Keratinocyte (primary cell): ENCODE data around the gene S1PR3. TPM values are rescaled to one million over a fixed set of nuclear protein-coding genes. Genes with fewer than 3 reads are reported as not detected.

Source experiments
- DNase-seq: peaks from one replicate; pipeline ENCODE4 v3.0.0-alpha.2; 2011; ENCODE audit warnings: low read depth, missing footprints, low spot score
- FAIRE-seq: peaks from 2 replicates; lab custom pipeline; 2011; peaks lifted over from hg19 to GRCh38; lab: Jason Lieb, UNC
- H2AFZ ChIP-seq: 2 replicates; pipeline ENCODE4 v1.6.0; 2012; ENCODE audit warnings: low read length, control low read depth, inconsistent platforms; ENCODE audit not compliant: control insufficient read depth
- H3K27ac ChIP-seq: 2 replicates; pipeline ENCODE4 v1.5.1; 2011; ENCODE audit warnings: low read length; ENCODE audit not compliant: control insufficient read depth, insufficient read depth
- H3K27me3 ChIP-seq: 3 replicates; pipeline ENCODE4 v1.6.0; 2011; ENCODE audit warnings: low read length; ENCODE audit not compliant: control insufficient read depth, insufficient read depth; ENCODE audit errors: extremely low read depth
- H3K36me3 ChIP-seq, 2 experiments: 2 replicates in 1 of 2; 3 replicates in 1 of 2; pipeline ENCODE4 v1.5.1; 2011; ENCODE audit warnings: low read length in 2 of 2, mild to moderate bottlenecking in 1 of 2; ENCODE audit not compliant: control insufficient read depth in 2 of 2, insufficient read depth in 2 of 2; ENCODE audit errors: extremely low read depth in 1 of 2
- H3K4me1 ChIP-seq: 3 replicates; pipeline ENCODE4 v1.5.1; 2011; ENCODE audit warnings: low read length; ENCODE audit not compliant: control insufficient read depth, insufficient read depth; ENCODE audit errors: extremely low read depth
- H3K4me2 ChIP-seq: 3 replicates; pipeline ENCODE4 v1.6.0; 2011; ENCODE audit warnings: low read depth, low read length; ENCODE audit not compliant: control insufficient read depth, insufficient read depth; ENCODE audit errors: extremely low read depth
- H3K4me3 ChIP-seq, 3 experiments: fragments of 200-600 bp in 1 of 3; sonication (generic) in 1 of 3; 2 replicates in 2 of 3; 3 replicates in 1 of 3; pipeline ENCODE4 v1.5.1; 2011 to 2016; ENCODE audit warnings: low read length in 3 of 3, mild to moderate bottlenecking in 3 of 3, control low read depth in 2 of 3, inconsistent platforms in 1 of 3, low read depth in 1 of 3, mixed read lengths in 1 of 3, mixed run types in 1 of 3, moderate library complexity in 1 of 3; ENCODE audit not compliant: control insufficient read depth in 2 of 3, insufficient read depth in 2 of 3; ENCODE audit errors: extremely low read depth in 1 of 3
- H3K79me2 ChIP-seq: 2 replicates; pipeline ENCODE4 v1.6.0; 2012; ENCODE audit warnings: low read length; ENCODE audit not compliant: control insufficient read depth, insufficient read depth
- H3K9ac ChIP-seq: 3 replicates; pipeline ENCODE4 v1.6.0; 2011; ENCODE audit warnings: low read length; ENCODE audit not compliant: control insufficient read depth, insufficient read depth; ENCODE audit errors: extremely low read depth
- H3K9me1 ChIP-seq: 3 replicates; pipeline ENCODE4 v1.6.0; 2011; ENCODE audit warnings: low read length; ENCODE audit not compliant: control insufficient read depth, insufficient read depth; ENCODE audit errors: extremely low read depth
- H3K9me3 ChIP-seq: 2 replicates; pipeline ENCODE4 v1.5.1; 2012; ENCODE audit warnings: low read depth, low read length; ENCODE audit not compliant: control insufficient read depth
- H4K20me1 ChIP-seq: 3 replicates; pipeline ENCODE4 v1.6.0; 2011; ENCODE audit warnings: low read length; ENCODE audit not compliant: control insufficient read depth, insufficient read depth; ENCODE audit errors: extremely low read depth
- CTCF ChIP-seq, 3 experiments: IDR thresholded peaks in 1 of 3; conservative IDR thresholded peaks in 1 of 3; optimal IDR thresholded peaks in 1 of 3; 2 replicates in 2 of 3; 3 replicates in 1 of 3; pipeline versions ENCODE3 to v1.5.1; 2011; ENCODE audit warnings: low read length in 3 of 3, mild to moderate bottlenecking in 3 of 3, moderate library complexity in 2 of 3, control low read depth in 1 of 3, inconsistent platforms in 1 of 3; ENCODE audit not compliant: insufficient read depth in 2 of 3; ENCODE audit errors: extremely low read depth in 1 of 3
- EZH2 ChIP-seq: IDR thresholded peaks from one replicate; pipeline ENCODE4 v1.6.1; 2012; ENCODE audit warnings: inconsistent platforms, mild to moderate bottlenecking, low read length, moderate library complexity
- dilution Hi-C: fragments of 300-500 bp; cut with MboI; formaldehyde crosslinking; loops from one replicate; pipeline ENCODE4 v1.7.0; 2020; ENCODE audit warnings: low sequenced_read_pairs; ENCODE audit not compliant: extremely low pct_ligation_motif_present
- polyA plus RNA-seq, 5 experiments: library from polyadenylated mRNA; depleted of rRNA in 3 of 5; stranded (reverse) in 3 of 5; stranded (forward) in 1 of 5; unstranded in 1 of 5; fragments of >200 nt; gene quantifications; 1 replicate in 1 of 5; 2 replicates in 3 of 5; 3 replicates in 1 of 5; pipeline versions ENCODE4 v1.2.1 to v1.2.3, GENCODE V29; 2011 to 2012; ENCODE audit warnings: missing spikeins in 2 of 5, low read depth in 1 of 5, low replicate concordance in 1 of 5

The S1PR3 gene
- polyA plus RNA-seq, 1 donor (not counting 4 experiments of a cell fraction or from before 2014, with no cell fraction given), result 4.1 TPM

- Histone ChIP-seq H2AFZ (no peak overlapping the region), H3K27ac (no peak overlapping the region), H3K9me1 (no peaks in the 10 kb centered on the region), H3K9ac (no peak overlapping the region), H3K4me2 (no peak overlapping the region), H3K79me2 (no peaks in the 10 kb centered on the region), H3K4me3 (no peak overlapping the region), H3K36me3 (no peaks in the 10 kb centered on the region), H3K4me1 (no peaks in the 10 kb centered on the region), H3K9me3 (no peaks in the 10 kb centered on the region), H3K27me3 (no peaks in the 10 kb centered on the region), H4K20me1 (no peaks in the 10 kb centered on the region)
- DNase-seq, result no peak
- dilution Hi-C loops, result no loop called here
- TF ChIP-seq EZH2 (no peak), CTCF (optimal IDR thresholded peaks at IDR 0.05 in 1 of 3, IDR thresholded peaks at IDR 0.05 in 1 of 3, conservative IDR thresholded peaks at IDR 0.05 in 1 of 3; ENCODE audit: extremely low read depth in 1 of 3, insufficient read depth in 2 of 3, low read length in 3 of 3) (no peak)
- FAIRE-seq, result no peak
Observed at GRCh38 chr9:88993871-88994460, 2.7 kb downstream of the S1PR3 start.

- Histone ChIP-seq H4K20me1 (no peaks in the 10 kb centered on the region), H3K4me1 (no peaks in the 10 kb centered on the region), H3K4me3 (no peak overlapping the region), H2AFZ (no peak overlapping the region), H3K9ac (no peak overlapping the region), H3K27ac (no peak overlapping the region), H3K27me3 (no peaks in the 10 kb centered on the region), H3K9me1 (no peaks in the 10 kb centered on the region), H3K9me3 (no peaks in the 10 kb centered on the region), H3K79me2 (no peaks in the 10 kb centered on the region), H3K36me3 (no peaks in the 10 kb centered on the region), H3K4me2 (no peak overlapping the region)
- dilution Hi-C loops, result no loop called here
- TF ChIP-seq EZH2 (no peak), CTCF (optimal IDR thresholded peaks at IDR 0.05 in 1 of 3, IDR thresholded peaks at IDR 0.05 in 1 of 3, conservative IDR thresholded peaks at IDR 0.05 in 1 of 3; ENCODE audit: extremely low read depth in 1 of 3, insufficient read depth in 2 of 3, low read length in 3 of 3) (no peak)
- FAIRE-seq, result no peak
- no peak for DNase-seq
Observed at GRCh38 chr9:88994469-88995199, 3.4 kb downstream of the S1PR3 start.
